BLaER1 treated with 17β-estradiol and CSF1 and Interleukin-3, amounts not matched to agents 10 nM and 100 nM (cell line): ENCODE results near the gene APOBEC3C.
"Not testable (repeated sequence)": the region's sequence is repeated elsewhere in the genome, so short reads cannot be mapped to it uniquely, and the experiment has no call there.

Experiments
- H3K27ac ChIP-seq, 11 experiments: shearing (Covaris generic); formaldehyde crosslinking; 2 replicates each; pipeline ENCODE4 v1.8.1; 2022
- H3K27me3 ChIP-seq, 11 experiments: shearing (Covaris generic); formaldehyde crosslinking; 2 replicates each; pipeline ENCODE4 v1.8.1; 2022
- H3K36me3 ChIP-seq, 11 experiments: shearing (Covaris generic); formaldehyde crosslinking; 2 replicates each; pipeline ENCODE4 v1.8.1; 2022
- H3K4me1 ChIP-seq, 10 experiments: shearing (Covaris generic); formaldehyde crosslinking; 2 replicates each; pipeline ENCODE4 v1.8.1; 2022
- H3K4me2 ChIP-seq, 11 experiments: shearing (Covaris generic); formaldehyde crosslinking; 2 replicates each; pipeline ENCODE4 v1.8.1; 2022
- H3K4me3 ChIP-seq, 10 experiments: shearing (Covaris generic); formaldehyde crosslinking; 2 replicates each; pipeline ENCODE4 v1.8.1; 2022
- H3K9ac ChIP-seq, 11 experiments: shearing (Covaris generic); formaldehyde crosslinking; 2 replicates each; pipeline ENCODE4 v1.8.1; 2022
- H3K9me3 ChIP-seq, 11 experiments: shearing (Covaris generic); formaldehyde crosslinking; replicated peaks in 1 of 11; 2 replicates each; pipeline ENCODE4 v1.8.1; 2022
- H4K20me1 ChIP-seq, 11 experiments: shearing (Covaris generic); formaldehyde crosslinking; 2 replicates each; pipeline ENCODE4 v1.8.1; 2022
- Cebpa-rat ChIP-seq, 11 experiments: shearing (Covaris generic); IDR thresholded peaks; 2 replicates each; pipeline ENCODE4 v1.8.1; 2022

Gene APOBEC3C

GRCh38 chr22:39051844-39052495 is 37.9 kb downstream of the APOBEC3C start:
- not testable (repeated sequence) for H3K27ac ChIP-seq, H3K27me3 ChIP-seq, H3K4me1 ChIP-seq, H3K4me3 ChIP-seq, H3K4me2 ChIP-seq, H3K9ac ChIP-seq, H4K20me1 ChIP-seq
- peaks cover 17 to 26% (median 24%) of the 10 kb centered on the region in 11 experiments for H3K9me3 ChIP-seq
- peaks cover 0 to 10% (median 0%) of the 10 kb centered on the region in 11 experiments; a peak in 5 of 22 replicates for H3K36me3 ChIP-seq

GRCh38 chr22:39055658-39056057 is 41.6 kb downstream of the APOBEC3C start:
- H3K4me2 ChIP-seq: no peak overlapping the region

GRCh38 chr22:39061290-39061689 is 47.2 kb downstream of the APOBEC3C start:
- H3K9ac ChIP-seq, H3K27me3 ChIP-seq, H3K36me3 ChIP-seq, H3K4me3 ChIP-seq, H4K20me1 ChIP-seq, H3K27ac ChIP-seq: not testable (repeated sequence)
- Histone ChIP-seq H3K9me3 (peaks cover 1 to 28% (median 11%) of the 10 kb centered on the region in 11 experiments; a peak in 18 of 22 replicates), H3K4me1 (peaks cover 14 to 35% (median 29%) of the 10 kb centered on the region in 10 experiments), H3K4me2 (0 out of 22 replicates have a peak overlapping the region, but pooled peaks of 1 of the 11 experiments have one; percentile 1)

More at GRCh38 chr22:39055658-39056057, 41.6 kb downstream of the APOBEC3C start:
- peaks cover 0 to 4% (median 0%) of the 10 kb centered on the region in 10 experiments; a peak in 2 of 20 replicates for H3K4me1 ChIP-seq
- H4K20me1 ChIP-seq: no peaks in the 10 kb centered on the region
- H3K27me3 ChIP-seq: no peaks in the 10 kb centered on the region
- no peak for TF ChIP-seq Cebpa-rat (IDR thresholded peaks at IDR 0.05)
- peaks cover 0 to 10% (median 0%) of the 10 kb centered on the region in 11 experiments; a peak in 5 of 22 replicates for H3K36me3 ChIP-seq
- peaks cover 17 to 48% (median 33%) of the 10 kb centered on the region in 11 experiments for H3K9me3 ChIP-seq
- H3K9ac ChIP-seq: no peak overlapping the region
- H3K4me3 ChIP-seq: no peak overlapping the region
- H3K27ac ChIP-seq: no peak overlapping the region

GRCh38 chr22:39061951-39062350 is 47.9 kb downstream of the APOBEC3C start:
- H3K4me1 ChIP-seq: peaks cover 21 to 41% (median 35%) of the 10 kb centered on the region in 10 experiments

GRCh38 chr22:39063904-39064303 is 49.8 kb downstream of the APOBEC3C start:
- H3K36me3 ChIP-seq, H3K27me3 ChIP-seq, H4K20me1 ChIP-seq, H3K9me3 ChIP-seq, H3K9ac ChIP-seq, H3K4me3 ChIP-seq: not testable (repeated sequence)
- Histone ChIP-seq H3K4me1 (peaks cover 21 to 54% (median 40%) of the 10 kb centered on the region in 10 experiments), H3K4me2 (peak overlapping the region in 9 of 11 experiments; percentile 20 to 73 (median 32); a peak in 13 of 22 replicates), H3K27ac (peak overlapping the region in 6 of 11 experiments; percentile 2 to 52 (median 36); a peak in 6 of 22 replicates)

More at GRCh38 chr22:39061951-39062350, 47.9 kb downstream of the APOBEC3C start:
- H4K20me1 ChIP-seq, H3K27ac ChIP-seq, H3K36me3 ChIP-seq, H3K4me2 ChIP-seq, H3K4me3 ChIP-seq, H3K27me3 ChIP-seq, H3K9ac ChIP-seq: not testable (repeated sequence)
- peaks cover 0 to 22% (median 7%) of the 10 kb centered on the region in 11 experiments; a peak in 10 of 22 replicates for H3K9me3 ChIP-seq

- H3K4me3 ChIP-seq, H3K9me3 ChIP-seq, H3K36me3 ChIP-seq, H3K27me3 ChIP-seq, H4K20me1 ChIP-seq: not testable (repeated sequence)
- peak overlapping the region in 3 of 11 experiments; percentile 9 to 31 (median 18); a peak in 2 of 22 replicates for H3K9ac ChIP-seq
- H3K27ac ChIP-seq: peak overlapping the region in 9 of 11 experiments; percentile 9 to 60 (median 45); a peak in 11 of 22 replicates
- peak overlapping the region; percentile 42 to 81 (median 69); a peak in 21 of 22 replicates for H3K4me2 ChIP-seq
- peaks cover 22 to 54% (median 40%) of the 10 kb centered on the region in 10 experiments for H3K4me1 ChIP-seq
These were observed 52.6 kb downstream of the APOBEC3C start for GRCh38 chr22:39066442-39067276.

GRCh38 chr22:39068033-39068785 is 54.2 kb downstream of the APOBEC3C start:
- no peaks in the 10 kb centered on the region for H3K27me3 ChIP-seq
- no peaks in the 10 kb centered on the region for H3K36me3 ChIP-seq
- peaks cover 32 to 60% (median 49%) of the 10 kb centered on the region in 10 experiments for H3K4me1 ChIP-seq
- no peak overlapping the region for H3K4me3 ChIP-seq
- TF ChIP-seq Cebpa-rat (IDR thresholded peaks at IDR 0.05): 0 out of 22 replicates have a peak, but pooled peaks of 1 of the 11 experiments have one; percentile 3
- H3K9me3 ChIP-seq: no peaks in the 10 kb centered on the region
- no peak overlapping the region for H3K27ac ChIP-seq
- H3K9ac ChIP-seq: no peak overlapping the region; a peak in 1 of 22 replicates
- peak overlapping the region in 2 of 11 experiments; percentile 2 to 6; a peak in 2 of 22 replicates for H3K4me2 ChIP-seq
- no peaks in the 10 kb centered on the region for H4K20me1 ChIP-seq
